ENCODE data around the gene PRRC1. TPM values are rescaled to one million over a fixed set of nuclear protein-coding genes. Genes with fewer than 3 reads are reported as not detected.

Gene PRRC1
- total RNA-seq (2021; ENCODE audit: unreplicated experiment): 53.2 TPM
- polyA plus RNA-seq (2012): 25.2 and 30.3 TPM in 2 replicates
- Bru-seq, nascent RNA: percentile 86 among the genes with signal in this experiment
- percentile 88 among the genes with signal in this experiment for BruChase-seq, experiment 1, labeled RNA remaining after a 6-hour chase
- percentile 92 among the genes with signal in this experiment for BruChase-seq, experiment 2, labeled RNA remaining after a 2-hour chase
- long read RNA-seq, full-length matches to known transcripts: 45 of 62 reads
- long read RNA-seq, partial matches to known transcripts: 14 of 62 reads
- long read RNA-seq, other reads (novel, unspliced or antisense): 3 of 62 reads

- Histone ChIP-seq H3K4me3 (replicated peaks in 1 of 2; ENCODE audit: low read depth in 1 of 2, low read length in 2 of 2) (peak within 1 kb of the TSS; percentile 81 to 95), H2AFZ (ENCODE audit: low read depth, low read length, poor library complexity, severe bottlenecking) (peak within 1 kb of the TSS; percentile 89), H3K27me3 (ENCODE audit: insufficient read depth, low read length) (no peaks in the 10 kb centered on the region), H3K9me3 (ENCODE audit: control insufficient read depth in 1 of 2, insufficient read depth in 1 of 2, low read depth in 1 of 2, low read length in 2 of 2) (no peaks in the 10 kb centered on the region), H3K9ac (ENCODE audit: low read length) (peak within 1 kb of the TSS; percentile 90), H3K9me2 (ENCODE audit: insufficient read depth) (no peaks in the 10 kb centered on the region), H3K4me2 (ENCODE audit: low read length) (peak within 1 kb of the TSS; percentile 90), H3K27ac (ENCODE audit: low read depth, low read length) (peak within 1 kb of the TSS; percentile 77), H4K20me1 (ENCODE audit: insufficient read depth) (no peaks in the 10 kb centered on the region), H3K36me3 (ENCODE audit: control insufficient read depth in 1 of 2, insufficient read depth in 2 of 2, low read length in 2 of 2) (no peaks in the 10 kb centered on the region; a peak in 1 of 4 replicates), H3K79me2 (ENCODE audit: insufficient read depth, low read length) (peaks cover 52% of the 10 kb centered on the region), H3K4me1 (ENCODE audit: control insufficient read depth in 1 of 2, insufficient read depth in 2 of 2, low read length in 2 of 2) (peaks cover 9 to 13% of the 10 kb centered on the region in 2 experiments; a peak in 3 of 4 replicates)
- CTCF ChIA-PET: no interaction called here
- ATAC-seq: peak; percentile 94
- RAD21 ChIA-PET (ENCODE audit: low non-redundant PET in 1 of 2, low total read pairs in 2 of 2, uncharacterized antibody in 2 of 2, unreplicated experiment in 2 of 2): no interaction called here
- intact Hi-C loops (cut with micrococcal nuclease): no loop called here
- POLR2A ChIA-PET: no interaction called here
- BruUV-seq (replicated peaks): no TSS peak
- DNase-seq (ENCODE audit: low read depth, low spot score): peak; percentile 59
- TF ChIP-seq ZFX (IDR thresholded peaks at IDR 0.05) (peak; percentile 67), YY1 (IDR thresholded peaks at IDR 0.05; ENCODE audit: extremely low read depth, insufficient replicate concordance, low read depth, low read length) (peak; percentile 82), SP1 (IDR thresholded peaks at IDR 0.05; ENCODE audit: low read depth) (no peak; the same call in 1 of the 2 replicates), ELF1 (IDR thresholded peaks at IDR 0.05; ENCODE audit: borderline replicate concordance, low read depth) (no peak), REST (IDR thresholded peaks at IDR 0.05; ENCODE audit: low read depth) (no peak), EZH2phosphoT487 (IDR thresholded peaks at IDR 0.05; ENCODE audit: borderline replicate concordance) (no peak), TCF7L2 (IDR thresholded peaks at IDR 0.05; ENCODE audit: borderline replicate concordance, extremely low read depth, insufficient read depth, insufficient read length) (no peak), POLR2A (IDR thresholded peaks at IDR 0.05; ENCODE audit: borderline replicate concordance, extremely low read depth, insufficient read depth, insufficient read length) (peak; percentile 55), CBX3 (IDR thresholded peaks at IDR 0.05; ENCODE audit: low read depth) (no peak), RAD21 (IDR thresholded peaks at IDR 0.05; ENCODE audit: low read depth) (no peak), MAX (IDR thresholded peaks at IDR 0.05) (peak; percentile 66), ATF3 (IDR thresholded peaks at IDR 0.05) (no peak), ZBTB33 (IDR thresholded peaks at IDR 0.05; ENCODE audit: extremely low read depth, insufficient replicate concordance, low read length) (no peak), POLR2AphosphoS5 (IDR thresholded peaks at IDR 0.05; ENCODE audit: low read depth, low read length) (peak; percentile 97), SIN3A (IDR thresholded peaks at IDR 0.05; ENCODE audit: low read depth) (no peak; the same call in 1 of the 2 replicates), EZH2 (IDR thresholded peaks at IDR 0.05) (no peak), JUND (IDR thresholded peaks at IDR 0.05) (no peak), EGR1 (IDR thresholded peaks at IDR 0.05; ENCODE audit: low read depth) (peak; percentile 58; the same call in 1 of the 2 replicates), SRF (IDR thresholded peaks at IDR 0.05; ENCODE audit: low read depth) (no peak)
Observed at GRCh38 chr5:127517480-127518318, at the start of gene PRRC1. TSS of gene PRRC1 (plus strand) at chr5:127517640. CDS start at chr5:127523480, 5,840 bp downstream.

All from HCT116 (cell line).